ENCODE data around the gene DHRS11. TPM values are rescaled to one million over a fixed set of nuclear protein-coding genes. Genes with fewer than 3 reads are reported as not detected.
A peak's percentile ranks its signal among the peaks of the same experiment; 100 is the strongest.
"Not testable (repeated sequence)": the region's sequence is repeated elsewhere in the genome, so short reads cannot be mapped to it uniquely, and the experiment has no call there.

Gene DHRS11
- total and polyA plus RNA-seq, 2 experiments from 2014 or later: 3.1 to 4.7 TPM

DNA sequence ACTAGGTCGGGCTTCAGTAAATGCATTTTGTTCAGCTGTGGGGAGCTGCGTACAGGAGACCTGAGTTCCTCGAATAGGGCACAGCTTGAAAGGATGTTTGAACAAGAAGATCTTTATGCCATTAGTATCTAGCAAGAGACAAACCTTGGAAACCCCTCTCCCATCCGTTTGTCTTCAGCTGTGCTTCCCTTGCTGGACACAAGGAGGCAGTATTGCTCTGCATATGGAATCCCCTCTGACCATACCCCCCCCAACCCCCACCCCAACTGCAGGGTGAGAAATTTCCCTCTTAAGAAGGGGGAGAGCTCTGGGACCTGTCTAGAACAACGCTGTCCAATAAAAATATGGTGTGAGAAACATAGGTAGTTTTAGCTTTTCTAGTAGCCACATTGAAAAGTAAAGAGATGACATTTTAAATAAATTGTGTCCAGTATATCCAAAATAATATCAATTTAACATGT lies 11.3 kb downstream of the DHRS11 start:
- 16 to 17% methylated on average over 5 of the region's 5 CpGs for WGBS, 2 experiments (ENCODE audit: low coverage in 1 of 2, low lambda C conversion rate in 2 of 2, missing lambda C conversion rate in 2 of 2)
- Histone ChIP-seq H3K9ac (peak overlapping the region; percentile 90), H3K9me2 (ENCODE audit: insufficient read depth) (no peaks in the 10 kb centered on the region), H3F3A (ENCODE audit: insufficient read depth) (no peaks in the 10 kb centered on the region), H3K4me1 (ENCODE audit: insufficient read depth) (peaks cover 6% of the 10 kb centered on the region; the same call in 1 of the 2 replicates), H3K9me3 (ENCODE audit: low read depth) (no peaks in the 10 kb centered on the region), H3K4me3 (peak overlapping the region; percentile 79), H3K4me2 (ENCODE audit: unreplicated experiment) (peak overlapping the region; percentile 81), H3K27ac (no peak overlapping the region), H2AFZ (peak overlapping the region; percentile 85), H3K36me3 (ENCODE audit: low read depth) (no peaks in the 10 kb centered on the region), H3K27me3 (replicated peaks; ENCODE audit: insufficient read depth) (no peaks in the 10 kb centered on the region), H3K79me2 (ENCODE audit: insufficient read depth) (peaks cover 44% of the 10 kb centered on the region), H4K20me1 (ENCODE audit: insufficient read depth) (no peaks in the 10 kb centered on the region)
- peak; percentile 71 for DNase-seq
- in situ Hi-C loops (cut with MboI): no loop called here
- no peak for TF ChIP-seq EZH2phosphoT487 (IDR thresholded peaks at IDR 0.05; ENCODE audit: insufficient read depth, low read depth)
- no peak for TF ChIP-seq EZH2 (IDR thresholded peaks at IDR 0.05; ENCODE audit: insufficient read depth, poor library complexity, severe bottlenecking)

DNA sequence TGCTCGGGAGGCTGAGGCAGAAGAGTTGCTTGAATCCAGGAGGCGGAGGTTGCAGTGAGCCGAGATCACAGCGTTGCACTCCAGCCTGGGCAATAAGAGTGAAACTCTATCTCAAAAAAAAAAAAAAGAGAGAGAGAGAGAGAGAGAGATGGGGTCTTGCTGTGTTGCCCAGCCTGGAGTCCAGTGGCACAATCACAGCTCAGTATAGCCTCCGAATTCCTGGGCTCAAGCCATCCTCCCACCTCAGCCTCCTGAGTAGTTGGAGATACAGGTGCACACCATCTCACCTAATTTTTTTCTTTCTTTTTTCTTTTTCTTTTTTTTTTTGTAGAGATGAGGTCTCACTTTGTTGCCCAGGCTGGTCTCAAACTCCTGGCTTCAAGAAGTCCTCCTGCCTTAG lies 13.3 kb downstream of the DHRS11 start:
- DNase-seq; H3K9me2 ChIP-seq (ENCODE audit: insufficient read depth); H3K27ac ChIP-seq; in situ Hi-C loops (cut with MboI); H3K4me2 ChIP-seq (ENCODE audit: unreplicated experiment); H3K36me3 ChIP-seq (ENCODE audit: low read depth); H3K4me3 ChIP-seq; H3K9ac ChIP-seq; H3K4me1 ChIP-seq (ENCODE audit: insufficient read depth); H3F3A ChIP-seq (ENCODE audit: insufficient read depth); H3K27me3 ChIP-seq (replicated peaks; ENCODE audit: insufficient read depth); H3K9me3 ChIP-seq (ENCODE audit: low read depth); H2AFZ ChIP-seq; H4K20me1 ChIP-seq (ENCODE audit: insufficient read depth): not testable (repeated sequence)
- 85 to 93% methylated on average over 4 to 5 of the region's 5 CpGs for WGBS, 2 experiments (ENCODE audit: low coverage in 1 of 2, low lambda C conversion rate in 2 of 2, missing lambda C conversion rate in 2 of 2)
- H3K79me2 ChIP-seq (ENCODE audit: insufficient read depth): peaks cover 44% of the 10 kb centered on the region

- Histone ChIP-seq H3K4me2 (ENCODE audit: unreplicated experiment) (no peak overlapping the region), H3K79me2 (ENCODE audit: insufficient read depth) (peaks cover 32% of the 10 kb centered on the region), H3K4me1 (ENCODE audit: insufficient read depth) (peaks cover 9% of the 10 kb centered on the region; the same call in 1 of the 2 replicates), H3F3A (ENCODE audit: insufficient read depth) (no peaks in the 10 kb centered on the region), H3K9me3 (ENCODE audit: low read depth) (no peaks in the 10 kb centered on the region), H3K4me3 (no peak overlapping the region), H3K27ac (no peak overlapping the region), H3K9me2 (ENCODE audit: insufficient read depth) (no peaks in the 10 kb centered on the region), H3K36me3 (ENCODE audit: low read depth) (no peaks in the 10 kb centered on the region), H3K9ac (no peak overlapping the region), H2AFZ (no peak overlapping the region), H4K20me1 (ENCODE audit: insufficient read depth) (no peaks in the 10 kb centered on the region), H3K27me3 (replicated peaks; ENCODE audit: insufficient read depth) (no peaks in the 10 kb centered on the region)
- in situ Hi-C loops (cut with MboI): no loop called here
- no peak for DNase-seq
- TF ChIP-seq EZH2phosphoT487 (IDR thresholded peaks at IDR 0.05; ENCODE audit: insufficient read depth, low read depth) (no peak), EZH2 (IDR thresholded peaks at IDR 0.05; ENCODE audit: insufficient read depth, poor library complexity, severe bottlenecking) (no peak)
- 96% methylated on average over 7 of the region's 7 CpGs for WGBS, 2 experiments (ENCODE audit: low coverage in 1 of 2, low lambda C conversion rate in 2 of 2, missing lambda C conversion rate in 2 of 2)
Observed at GRCh38 chr17:36608280-36608679, 16.6 kb downstream of the DHRS11 start.

DNA sequence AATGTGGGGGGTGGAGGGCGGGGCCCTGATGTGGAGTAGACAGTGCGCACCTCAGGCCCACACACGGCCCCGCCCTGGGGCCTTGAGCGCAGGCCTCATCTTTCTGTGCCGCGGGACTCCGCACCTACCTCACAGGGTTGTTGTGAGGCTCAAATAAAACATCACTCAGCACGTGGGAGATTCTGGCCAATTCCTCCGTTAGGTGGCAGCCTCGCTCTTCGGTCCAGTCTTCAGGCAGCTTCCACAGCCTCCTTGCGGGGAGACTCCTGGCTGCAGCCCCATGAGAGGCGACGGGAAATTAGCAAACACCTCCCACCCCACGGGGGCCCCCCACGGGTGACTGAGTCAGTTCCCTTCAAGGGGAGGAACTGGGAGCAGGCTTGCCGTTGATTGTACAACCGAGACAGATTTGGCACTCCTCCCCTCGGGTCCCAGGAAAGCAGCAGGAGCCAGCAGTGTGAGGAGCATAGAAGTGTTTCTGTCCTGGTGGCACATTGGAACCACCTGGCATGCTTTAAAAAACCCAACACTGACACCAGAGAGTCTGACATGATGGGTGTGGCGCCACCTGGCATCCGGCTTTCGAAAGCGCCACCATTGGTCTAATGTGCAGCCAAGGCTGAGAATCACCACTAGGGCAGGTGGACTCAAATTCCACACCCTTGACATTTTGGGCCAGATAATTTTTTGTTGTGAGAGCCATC lies 17.3 kb downstream of the DHRS11 start:
- in situ Hi-C loops (cut with MboI): no loop called here
- Histone ChIP-seq H3K27me3 (replicated peaks; ENCODE audit: insufficient read depth) (no peaks in the 10 kb centered on the region), H3K27ac (no peak overlapping the region), H3K9ac (no peak overlapping the region), H3K36me3 (ENCODE audit: low read depth) (no peaks in the 10 kb centered on the region), H3K79me2 (ENCODE audit: insufficient read depth) (peaks cover 25% of the 10 kb centered on the region), H4K20me1 (ENCODE audit: insufficient read depth) (no peaks in the 10 kb centered on the region), H3K4me1 (ENCODE audit: insufficient read depth) (peaks cover 5% of the 10 kb centered on the region; the same call in 1 of the 2 replicates), H2AFZ (peak overlapping the region; percentile 10; the same call in 1 of the 2 replicates), H3F3A (ENCODE audit: insufficient read depth) (no peaks in the 10 kb centered on the region), H3K9me3 (ENCODE audit: low read depth) (no peaks in the 10 kb centered on the region), H3K4me2 (ENCODE audit: unreplicated experiment) (no peak overlapping the region), H3K4me3 (no peak overlapping the region), H3K9me2 (ENCODE audit: insufficient read depth) (no peaks in the 10 kb centered on the region)
- TF ChIP-seq EZH2 (IDR thresholded peaks at IDR 0.05; ENCODE audit: insufficient read depth, poor library complexity, severe bottlenecking) (no peak), EZH2phosphoT487 (IDR thresholded peaks at IDR 0.05; ENCODE audit: insufficient read depth, low read depth) (no peak)
- 53 to 58% methylated on average over 24 of the region's 24 CpGs for WGBS, 2 experiments (ENCODE audit: low coverage in 1 of 2, low lambda C conversion rate in 2 of 2, missing lambda C conversion rate in 2 of 2)
- peak; percentile 49 for DNase-seq

Data from GM23248 (cell line).